Measurements from ENCODE around the gene KCNAB2.

DNA sequence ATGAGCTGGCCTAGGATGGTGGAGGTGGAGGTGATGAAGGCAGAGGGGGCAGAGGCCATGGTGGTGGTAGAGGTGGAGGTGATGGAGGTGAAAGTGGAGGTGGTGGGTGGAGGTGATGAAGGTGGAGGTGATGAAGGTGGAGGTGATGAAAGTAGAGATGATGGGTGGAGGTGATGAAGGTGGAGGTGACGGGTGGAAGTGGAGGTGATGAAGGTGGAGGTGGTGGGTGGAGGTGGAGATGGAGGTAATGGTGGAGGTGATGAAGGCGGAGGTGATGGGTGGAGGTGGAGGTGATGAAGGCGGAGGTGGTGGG lies 33.8 kb upstream of the KCNAB2 start:
- TF ChIP-seq, protein P1, sequence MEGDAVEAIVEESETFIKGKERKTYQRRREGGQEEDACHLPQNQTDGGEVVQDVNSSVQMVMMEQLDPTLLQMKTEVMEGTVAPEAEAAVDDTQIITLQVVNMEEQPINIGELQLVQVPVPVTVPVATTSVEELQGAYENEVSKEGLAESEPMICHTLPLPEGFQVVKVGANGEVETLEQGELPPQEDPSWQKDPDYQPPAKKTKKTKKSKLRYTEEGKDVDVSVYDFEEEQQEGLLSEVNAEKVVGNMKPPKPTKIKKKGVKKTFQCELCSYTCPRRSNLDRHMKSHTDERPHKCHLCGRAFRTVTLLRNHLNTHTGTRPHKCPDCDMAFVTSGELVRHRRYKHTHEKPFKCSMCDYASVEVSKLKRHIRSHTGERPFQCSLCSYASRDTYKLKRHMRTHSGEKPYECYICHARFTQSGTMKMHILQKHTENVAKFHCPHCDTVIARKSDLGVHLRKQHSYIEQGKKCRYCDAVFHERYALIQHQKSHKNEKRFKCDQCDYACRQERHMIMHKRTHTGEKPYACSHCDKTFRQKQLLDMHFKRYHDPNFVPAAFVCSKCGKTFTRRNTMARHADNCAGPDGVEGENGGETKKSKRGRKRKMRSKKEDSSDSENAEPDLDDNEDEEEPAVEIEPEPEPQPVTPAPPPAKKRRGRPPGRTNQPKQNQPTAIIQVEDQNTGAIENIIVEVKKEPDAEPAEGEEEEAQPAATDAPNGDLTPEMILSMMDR (IDR thresholded peaks at IDR 0.05; ENCODE audit: low read length) = no peak
- TF ChIP-seq EZH2 (IDR thresholded peaks at IDR 0.05; ENCODE audit: borderline replicate concordance, low read length) = no peak
